Epithelial cell of proximal tubule (primary cell): Measurements from ENCODE around the gene OTUB1. TPM values are rescaled to one million over a fixed set of nuclear protein-coding genes. Genes with fewer than 3 reads are reported as not detected.

Source experiments
- DNase-seq: peaks from one replicate; pipeline ENCODE4 v3.0.0-alpha.2; 2011; ENCODE audit warnings: low read depth
- H3K4me3 ChIP-seq: 2 replicates; pipeline ENCODE4 v1.5.1; 2011; ENCODE audit warnings: low read depth, mild to moderate bottlenecking, low read length
- CTCF ChIP-seq: conservative IDR thresholded peaks from 2 replicates; pipeline ENCODE4 v1.5.1; 2012; ENCODE audit warnings: low read depth, mild to moderate bottlenecking, low read length
- total RNA-seq: library from RNA; depleted of rRNA; stranded (reverse); fragments of >200 nt; gene quantifications from 2 replicates; pipeline ENCODE4 v1.2.3, GENCODE V29; 2015

The OTUB1 gene
- total RNA-seq, 1 donor from 2014 or later: 109 TPM

DNA sequence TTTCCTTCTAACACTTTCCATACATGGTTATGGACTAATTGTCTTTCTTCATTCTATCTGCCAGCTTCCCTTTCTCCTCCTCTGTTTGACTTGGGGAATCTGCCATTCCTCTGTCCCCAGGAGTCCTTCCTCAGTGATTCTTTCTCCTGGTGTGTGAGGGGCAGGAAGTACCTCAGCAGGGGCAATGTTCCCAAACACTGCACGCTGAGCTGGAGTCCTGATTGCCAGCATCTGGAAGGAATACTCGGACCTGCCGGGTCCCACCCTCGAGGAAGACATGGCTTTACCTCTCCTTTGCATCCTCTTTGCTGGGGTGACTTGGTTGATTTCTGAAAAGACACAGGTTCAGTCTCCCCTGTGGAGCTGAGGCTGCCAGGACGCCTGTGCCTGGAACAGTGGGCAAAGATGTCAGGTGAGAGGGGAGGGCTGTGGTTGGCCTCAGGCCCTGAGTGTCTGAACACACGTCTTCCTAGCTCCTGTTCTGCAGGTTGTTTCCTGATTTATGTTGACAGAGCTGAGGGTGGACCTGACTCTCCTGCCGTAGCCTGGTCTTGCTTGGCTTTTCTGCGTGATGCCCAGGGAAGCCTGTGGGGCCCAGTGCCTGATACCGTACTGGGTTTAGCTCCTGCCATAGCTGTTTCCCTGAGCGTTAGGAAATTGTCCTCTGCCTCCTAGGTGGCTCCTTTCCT, 7.5 kb upstream of the OTUB1 start:
- H3K4me3 ChIP-seq: no peak overlapping the region
- TF ChIP-seq CTCF: no peak
- DNase-seq: no peak

DNA sequence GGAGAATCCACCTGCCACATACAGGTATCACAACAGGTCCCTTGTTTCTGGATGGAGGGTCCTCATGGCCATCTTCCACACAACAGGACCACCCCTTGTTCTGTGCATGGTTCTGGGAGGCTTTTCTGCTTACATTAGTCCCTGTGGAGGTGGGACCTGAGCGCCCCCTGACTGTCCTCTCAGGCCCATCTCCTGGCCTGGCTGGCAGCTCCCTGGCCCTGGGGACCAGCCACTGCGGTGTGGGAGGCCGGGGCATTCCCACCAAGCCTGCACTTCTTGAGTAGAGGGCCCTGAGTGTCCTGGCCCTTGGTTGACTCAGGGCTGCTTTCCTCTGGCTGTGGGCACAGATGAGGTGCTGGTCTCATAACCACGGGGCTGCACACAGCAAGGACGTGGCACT, 6.8 kb upstream of the OTUB1 start:
- TF ChIP-seq CTCF: no peak
- H3K4me3 ChIP-seq: no peak overlapping the region
- DNase-seq: no peak

DNA sequence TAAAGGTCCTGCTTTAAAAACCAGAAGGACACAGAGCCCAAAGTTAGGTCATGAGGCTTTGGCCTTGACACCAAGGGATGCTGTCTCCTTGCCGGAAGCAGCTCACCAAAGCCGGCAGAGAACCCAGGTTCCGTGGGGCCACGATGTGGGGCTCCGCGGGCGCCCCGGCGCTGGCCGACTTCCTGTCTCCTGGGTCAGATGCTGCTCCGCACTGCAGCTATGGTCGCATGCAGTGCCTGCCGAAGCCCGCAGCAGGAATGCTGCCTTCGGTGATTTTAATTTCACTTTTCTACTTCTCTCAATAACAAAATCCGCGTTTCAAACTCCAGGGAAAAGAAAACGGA, 454 bp upstream of the OTUB1 start:
- DNase-seq: no peak
- H3K4me3 ChIP-seq: peak overlapping the region; percentile 98
- no peak for TF ChIP-seq CTCF

DNA sequence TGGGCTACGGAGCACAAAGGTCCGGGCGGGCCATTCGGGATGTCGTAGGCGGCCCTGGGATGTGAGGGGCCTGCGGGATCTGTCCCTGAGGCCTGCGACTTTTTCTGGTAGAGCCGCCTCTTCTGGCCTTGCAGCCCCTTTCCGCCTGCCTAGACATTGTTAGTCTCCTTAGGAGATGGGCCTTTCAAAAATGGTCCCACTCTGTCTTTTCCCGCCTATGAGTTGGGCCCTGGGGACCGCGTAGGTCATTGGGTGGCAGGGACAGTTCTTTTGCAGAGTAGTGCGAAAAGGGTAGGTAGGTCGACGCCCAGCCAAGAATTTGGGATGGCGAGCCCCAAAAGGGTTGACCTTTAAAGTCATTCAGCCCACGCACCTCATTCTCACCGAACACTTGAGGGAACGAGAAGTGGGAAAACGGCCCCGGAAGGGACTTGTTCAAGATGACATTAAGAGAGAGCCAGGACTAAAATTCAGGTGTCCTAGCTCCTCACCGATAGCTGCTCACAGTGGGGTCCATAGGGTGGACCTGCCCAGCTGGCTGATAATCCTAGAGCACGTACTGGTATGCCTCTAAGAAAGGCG, 785 bp downstream of the OTUB1 start:
- H3K4me3 ChIP-seq: peak overlapping the region; percentile 98
- no peak for DNase-seq
- TF ChIP-seq CTCF: no peak

GRCh38 chr11:63991558-63991957, 5.3 kb downstream of the OTUB1 start:
- no peak for TF ChIP-seq CTCF

GRCh38 chr11:63993100-63993499, 6.9 kb downstream of the OTUB1 start:
- no peak for DNase-seq
- H3K4me3 ChIP-seq: no peak overlapping the region
- no peak for TF ChIP-seq CTCF

More at GRCh38 chr11:63991558-63991957, 5.3 kb downstream of the OTUB1 start:
- H3K4me3 ChIP-seq: no peak overlapping the region
- DNase-seq: no peak

DNA sequence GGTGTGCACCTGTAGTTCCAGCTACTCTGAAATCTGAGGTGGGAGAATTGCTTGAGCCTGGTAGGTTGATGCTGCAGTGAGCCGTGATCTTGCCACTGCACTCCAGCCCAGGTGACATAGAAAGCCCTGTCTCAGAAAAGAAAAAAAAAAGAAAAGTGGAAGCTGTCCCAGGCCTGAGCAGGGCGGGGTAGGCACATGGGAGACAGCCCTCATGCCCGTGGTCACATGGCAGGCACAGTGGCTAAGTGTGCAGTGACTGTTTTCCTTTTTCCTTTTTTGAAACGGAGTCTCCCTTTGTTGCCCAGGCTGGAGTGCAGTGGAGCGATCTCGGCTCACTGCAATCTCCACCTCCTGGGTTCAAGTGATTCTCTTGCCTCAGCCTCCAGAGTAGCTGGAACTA, 7.8 kb downstream of the OTUB1 start:
- no peak for TF ChIP-seq CTCF
- no peak for DNase-seq

More for the DNA sequence above, 7.8 kb downstream of the OTUB1 start:
- H3K4me3 ChIP-seq: no peak overlapping the region
